HG02852 (cell line): ENCODE measurements around the gene RSBN1L.
A peak's percentile ranks its signal among the peaks of the same experiment; 100 is the strongest.
"Not testable (repeated sequence)": the region's sequence is repeated elsewhere in the genome, so short reads cannot be mapped to it uniquely, and the experiment has no call there.

ENCODE experiments used
- ATAC-seq: cut with Tn5 transposase; IDR thresholded peaks from one replicate; pipeline ENCODE4 v1.9.1; 2021; ENCODE audit warnings: mild to moderate bottlenecking, moderate library complexity; ENCODE audit not compliant: unreplicated experiment

The RSBN1L gene

GRCh38 chr7:77696057-77696642 lies at the start of gene RSBN1L:
TSS of gene RSBN1L (plus strand) at chr7:77696459. CDS start at chr7:77696470, 11 bp downstream.
- ATAC-seq: peak; percentile 92

- ATAC-seq: no peak
These were observed 47.4 kb upstream of the RSBN1L start for GRCh38 chr7:77648742-77649338.

- no peak for ATAC-seq
These were observed 46.4 kb upstream of the RSBN1L start for GRCh38 chr7:77649716-77650349.

- no peak for ATAC-seq
These were observed 44.6 kb upstream of the RSBN1L start for GRCh38 chr7:77651575-77652162.

- ATAC-seq: not testable (repeated sequence)
These were observed 43.4 kb upstream of the RSBN1L start for GRCh38 chr7:77652826-77653225.

- no peak for ATAC-seq
These were observed 42.7 kb upstream of the RSBN1L start for GRCh38 chr7:77653572-77653971.

- no peak for ATAC-seq
These were observed 40.9 kb upstream of the RSBN1L start for GRCh38 chr7:77655356-77655755.

- ATAC-seq: no peak
These were observed 40.3 kb upstream of the RSBN1L start for GRCh38 chr7:77655836-77656455.

- peak; percentile 71 for ATAC-seq
These were observed 38.6 kb upstream of the RSBN1L start for GRCh38 chr7:77657427-77658224.

GRCh38 chr7:77658928-77659327 lies 37.3 kb upstream of the RSBN1L start:
- ATAC-seq: no peak

- ATAC-seq: no peak
These were observed 34.4 kb upstream of the RSBN1L start for GRCh38 chr7:77661816-77662215.

- ATAC-seq: no peak
These were observed 33.4 kb upstream of the RSBN1L start for GRCh38 chr7:77662869-77663268.

- ATAC-seq: no peak
These were observed 31.5 kb upstream of the RSBN1L start for GRCh38 chr7:77664715-77665114.

- ATAC-seq: no peak
These were observed 31.1 kb upstream of the RSBN1L start for GRCh38 chr7:77665161-77665560.

- ATAC-seq: no peak
These were observed 28.7 kb upstream of the RSBN1L start for GRCh38 chr7:77667459-77668086.

GRCh38 chr7:77674878-77675277 lies 21.4 kb upstream of the RSBN1L start:
- peak; percentile 82 for ATAC-seq

- no peak for ATAC-seq
These were observed 16.7 kb upstream of the RSBN1L start for GRCh38 chr7:77679608-77680007.

- ATAC-seq: no peak
These were observed 16.0 kb upstream of the RSBN1L start for GRCh38 chr7:77680266-77680665.

- no peak for ATAC-seq
These were observed 12.2 kb upstream of the RSBN1L start for GRCh38 chr7:77684030-77684429.

GRCh38 chr7:77685233-77685632 lies 11.0 kb upstream of the RSBN1L start:
- no peak for ATAC-seq
